AG09319 (cell line): ENCODE data around the gene CENPP.
"Not testable (repeated sequence)": the region's sequence is repeated elsewhere in the genome, so short reads cannot be mapped to it uniquely, and the experiment has no call there.

Experiments
- DNase-seq: peaks from one replicate; pipeline ENCODE4 v3.0.0-alpha.2; 2010; ENCODE audit warnings: low read depth; ENCODE audit errors: extremely low read depth
- TF ChIP-seq, protein P1 (sequence below): IDR thresholded peaks from 2 replicates; pipeline ENCODE4 v1.5.1; 2011; ENCODE audit warnings: low read depth, mild to moderate bottlenecking, inconsistent platforms, low read length, moderate library complexity

CENPP gene

DNA sequence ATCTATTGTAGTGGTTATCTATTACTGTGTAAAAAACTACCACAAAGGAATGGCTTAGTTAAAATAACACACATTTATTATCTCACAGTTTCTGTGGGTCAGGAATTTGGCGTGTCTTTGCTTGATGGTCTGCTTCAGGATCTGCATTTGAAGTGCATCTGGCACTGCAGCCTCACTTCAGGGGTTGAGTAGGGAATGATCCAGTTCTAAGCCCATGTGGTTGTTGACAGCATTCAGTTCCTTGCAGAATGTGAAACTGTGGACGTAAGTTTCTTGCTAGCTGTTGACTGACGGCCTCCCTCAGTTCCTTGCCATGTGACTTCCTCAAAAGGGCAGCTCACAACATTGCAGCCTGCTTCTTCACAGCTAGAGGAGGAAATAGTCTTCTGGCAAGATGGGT lies 80.7 kb downstream of the CENPP start:
- TF ChIP-seq, protein P1, sequence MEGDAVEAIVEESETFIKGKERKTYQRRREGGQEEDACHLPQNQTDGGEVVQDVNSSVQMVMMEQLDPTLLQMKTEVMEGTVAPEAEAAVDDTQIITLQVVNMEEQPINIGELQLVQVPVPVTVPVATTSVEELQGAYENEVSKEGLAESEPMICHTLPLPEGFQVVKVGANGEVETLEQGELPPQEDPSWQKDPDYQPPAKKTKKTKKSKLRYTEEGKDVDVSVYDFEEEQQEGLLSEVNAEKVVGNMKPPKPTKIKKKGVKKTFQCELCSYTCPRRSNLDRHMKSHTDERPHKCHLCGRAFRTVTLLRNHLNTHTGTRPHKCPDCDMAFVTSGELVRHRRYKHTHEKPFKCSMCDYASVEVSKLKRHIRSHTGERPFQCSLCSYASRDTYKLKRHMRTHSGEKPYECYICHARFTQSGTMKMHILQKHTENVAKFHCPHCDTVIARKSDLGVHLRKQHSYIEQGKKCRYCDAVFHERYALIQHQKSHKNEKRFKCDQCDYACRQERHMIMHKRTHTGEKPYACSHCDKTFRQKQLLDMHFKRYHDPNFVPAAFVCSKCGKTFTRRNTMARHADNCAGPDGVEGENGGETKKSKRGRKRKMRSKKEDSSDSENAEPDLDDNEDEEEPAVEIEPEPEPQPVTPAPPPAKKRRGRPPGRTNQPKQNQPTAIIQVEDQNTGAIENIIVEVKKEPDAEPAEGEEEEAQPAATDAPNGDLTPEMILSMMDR, result no peak
- DNase-seq, result no peak

DNA sequence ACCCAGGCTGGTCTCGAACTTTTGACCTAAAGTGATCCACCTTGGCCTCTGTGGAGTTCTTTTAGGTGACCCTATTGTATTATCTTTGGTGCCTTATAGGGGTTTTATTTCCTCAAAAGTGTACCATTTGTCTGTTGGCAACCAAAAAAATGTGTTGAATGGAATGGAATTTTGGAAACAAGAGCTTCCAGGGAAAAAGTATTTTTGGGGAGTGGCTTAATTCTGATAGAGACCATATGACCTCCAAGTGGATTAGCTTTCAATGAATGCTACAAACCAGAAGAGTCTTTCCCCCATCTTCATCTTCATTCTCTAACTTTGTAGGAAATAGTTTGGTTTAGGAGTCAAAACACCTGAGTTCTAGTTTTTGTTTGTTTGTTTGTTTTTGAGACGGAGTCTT lies 82.1 kb downstream of the CENPP start:
- TF ChIP-seq, protein P1, result no peak

DNA sequence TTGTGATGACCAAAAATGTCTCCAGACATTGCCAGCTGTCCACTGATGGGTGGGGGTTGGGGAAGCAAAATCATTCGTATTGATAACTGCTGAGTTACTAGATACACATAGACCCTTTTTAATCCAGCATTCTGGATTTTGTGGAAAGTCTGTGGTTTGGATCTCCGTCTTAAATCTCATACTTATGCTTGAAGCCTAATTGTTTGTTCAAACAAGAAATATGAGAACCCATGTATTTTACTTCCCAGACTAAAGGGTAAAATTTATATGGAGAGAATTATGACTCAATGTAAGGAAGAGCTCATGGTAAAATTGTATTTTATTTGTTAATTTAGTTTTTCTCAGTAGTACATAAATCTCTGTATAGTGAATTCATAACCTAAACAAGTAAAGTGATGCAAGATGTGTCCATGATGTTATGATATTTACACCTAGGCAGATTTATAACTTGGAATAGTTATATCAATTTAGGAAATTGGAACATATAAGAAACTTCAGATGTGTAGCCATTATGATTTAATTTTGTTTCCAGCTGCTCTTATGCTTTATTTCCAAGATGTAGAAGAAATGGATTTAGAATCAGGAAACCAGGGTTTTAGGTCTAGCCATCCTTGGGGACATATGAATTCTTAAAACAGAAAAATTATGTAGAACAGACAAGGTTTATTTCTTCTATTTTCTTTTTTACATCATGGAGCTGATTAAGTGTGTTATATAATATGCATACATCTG lies 83.2 kb downstream of the CENPP start:
- TF ChIP-seq, protein P1, result no peak
- DNase-seq, result no peak

More for the DNA sequence above, 82.1 kb downstream of the CENPP start:
- no peak for DNase-seq

DNA sequence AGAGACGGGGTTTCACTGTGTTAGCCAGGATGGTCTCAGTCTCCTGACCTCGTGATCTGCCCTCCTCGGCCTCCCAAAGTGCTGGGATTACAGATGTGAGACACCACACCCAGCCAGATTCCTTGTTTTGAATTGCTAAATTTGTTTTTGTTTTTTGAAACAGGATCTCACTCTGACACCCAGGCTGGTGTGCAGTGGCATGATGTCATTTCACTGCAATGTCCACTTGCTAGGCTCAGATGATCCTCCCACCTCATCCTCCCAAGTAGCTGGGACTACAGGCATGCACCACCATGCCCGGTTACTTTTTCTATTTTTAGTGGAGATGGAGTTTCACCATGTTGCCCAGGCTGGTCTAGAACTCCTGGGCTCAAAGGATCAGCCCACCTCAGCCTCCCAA lies 85.4 kb downstream of the CENPP start:
- not testable (repeated sequence) for DNase-seq

DNA sequence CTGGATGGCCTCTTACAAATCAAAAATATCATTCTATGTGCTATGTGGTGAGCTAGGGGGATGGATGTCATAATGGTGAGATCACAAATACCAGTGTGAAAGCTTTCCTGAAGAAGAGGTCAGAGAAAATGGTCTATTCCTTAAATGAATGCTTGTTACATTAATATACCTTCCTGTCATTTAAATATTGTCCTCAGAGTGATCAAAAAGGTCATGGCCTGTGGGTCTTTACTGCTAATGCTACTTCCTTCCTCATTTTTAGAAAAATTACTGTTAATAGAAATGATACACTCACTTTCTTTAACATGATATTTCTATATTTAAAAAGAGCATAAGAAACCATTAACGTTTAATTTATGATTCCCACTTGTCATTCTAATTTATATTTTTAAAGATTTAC lies 88.8 kb downstream of the CENPP start:
- no peak for DNase-seq
- TF ChIP-seq, protein P1, result no peak

DNA sequence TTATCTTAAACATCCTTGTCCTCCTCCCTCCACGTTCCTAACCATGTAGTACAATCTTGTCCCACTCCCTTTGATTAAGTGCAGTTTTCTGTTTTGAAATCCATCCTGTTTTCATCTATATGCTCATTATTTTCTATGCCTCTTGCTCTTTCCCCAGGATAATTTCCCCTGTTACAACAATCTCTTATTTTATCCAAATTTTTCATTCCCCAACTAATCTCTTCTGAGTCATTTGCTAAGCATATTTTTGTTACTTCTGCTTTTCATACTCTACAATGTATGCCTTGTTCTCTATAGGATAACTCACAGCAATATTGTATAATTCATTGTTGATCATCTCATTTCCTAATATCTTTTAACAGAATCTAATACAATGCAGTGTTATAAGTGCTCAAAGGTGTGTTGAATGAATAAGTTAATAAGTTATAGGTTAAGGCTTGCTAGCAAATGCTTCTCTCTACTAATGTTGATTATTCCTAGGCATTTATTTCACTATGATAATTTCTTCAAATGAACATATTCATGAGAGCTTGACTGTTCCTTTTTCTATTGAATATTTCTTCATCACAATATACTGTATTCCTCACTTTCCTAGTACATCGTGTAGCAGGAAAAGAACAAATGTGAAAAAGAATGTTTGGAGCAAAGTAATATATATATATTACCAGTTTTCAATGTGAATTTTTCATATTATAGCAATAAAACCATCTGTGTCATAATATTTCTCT lies 97.0 kb downstream of the CENPP start:
- no peak for DNase-seq
- TF ChIP-seq, protein P1, result no peak

DNA sequence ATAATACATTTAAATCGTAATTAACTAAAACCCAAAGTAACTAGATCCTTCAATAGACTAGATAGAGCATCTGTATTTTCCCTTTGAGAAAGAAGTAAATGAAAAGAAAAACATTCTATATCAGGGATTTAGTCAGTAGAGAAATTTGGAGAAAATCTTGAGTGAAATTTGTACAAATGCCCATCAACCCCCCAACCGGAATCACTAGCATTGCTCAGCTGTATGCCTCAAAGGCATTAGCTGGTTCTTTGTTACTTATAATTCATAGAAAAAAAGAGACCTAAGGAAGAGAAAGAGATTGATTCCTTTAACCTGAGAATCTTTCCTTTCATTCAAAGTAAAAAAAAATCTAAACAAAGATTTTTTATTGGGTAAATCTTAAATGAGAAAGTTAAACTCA lies 97.9 kb downstream of the CENPP start:
- no peak for DNase-seq
- TF ChIP-seq, protein P1, result no peak

DNA sequence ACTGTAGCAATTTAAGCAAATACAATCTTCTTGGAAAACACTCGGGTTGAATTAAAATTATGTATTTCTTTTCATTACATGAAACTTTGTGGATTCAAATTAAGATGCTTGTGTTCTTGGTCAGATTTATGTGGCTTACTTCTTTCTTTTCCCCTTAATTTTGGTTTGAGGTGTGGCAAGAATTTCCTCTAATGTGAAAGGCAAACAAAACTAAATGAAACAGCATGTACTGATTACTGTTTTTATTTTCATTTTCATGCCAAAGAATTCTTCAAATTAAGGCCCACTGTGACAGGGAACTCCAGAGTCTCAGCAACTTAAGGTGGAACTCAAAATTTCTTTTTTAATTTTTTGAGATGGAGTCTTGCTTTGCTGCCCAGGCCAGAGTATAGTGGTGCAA lies 98.6 kb downstream of the CENPP start, which contains the start of gene OMD:
OMD (minus strand) TSS at position 132 of the 400 bp plus-strand sequence. CDS start 6,913 bp downstream, outside the sequence.
- TF ChIP-seq, protein P1, result no peak

More for the DNA sequence above, 98.6 kb downstream of the CENPP start, which contains the start of gene OMD:
- DNase-seq, result peak; percentile 76
